Endodermal cell (in vitro differentiated cells): ENCODE measurements around the gene METTL8. TPM values are rescaled to one million over a fixed set of nuclear protein-coding genes. Genes with fewer than 3 reads are reported as not detected.

Source experiments
- DNase-seq: peaks from one replicate; pipeline ENCODE4 v3.0.0-alpha.2; 2017
- H3K27ac ChIP-seq: 2 replicates; pipeline ENCODE4 v1.5.1; 2013; ENCODE audit warnings: mild to moderate bottlenecking, low read depth, low read length, moderate library complexity
- H3K27me3 ChIP-seq: 2 replicates; pipeline ENCODE4 v1.6.1; 2013; ENCODE audit warnings: mild to moderate bottlenecking, low read length, moderate library complexity; ENCODE audit not compliant: insufficient read depth, control insufficient read depth, poor library complexity, severe bottlenecking
- H3K36me3 ChIP-seq: 2 replicates; pipeline ENCODE4 v1.7.0; 2013; ENCODE audit warnings: mild to moderate bottlenecking, low read length, moderate library complexity; ENCODE audit not compliant: control insufficient read depth, insufficient read depth
- H3K4me1 ChIP-seq: one replicate; pipeline ENCODE4 v1.7.0; 2013; ENCODE audit warnings: low read length; ENCODE audit not compliant: control insufficient read depth, insufficient read depth
- H3K4me3 ChIP-seq: 2 replicates; pipeline ENCODE4 v1.5.1; 2013; ENCODE audit warnings: mild to moderate bottlenecking, low read length, moderate library complexity
- H3K9ac ChIP-seq: 2 replicates; pipeline ENCODE4 v1.6.1; 2013; ENCODE audit warnings: mild to moderate bottlenecking, low read length, moderate library complexity; ENCODE audit not compliant: poor library complexity, severe bottlenecking; ENCODE audit errors: extremely low read depth
- H3K9me3 ChIP-seq: 2 replicates; pipeline ENCODE4 v1.6.1; 2013; ENCODE audit warnings: mild to moderate bottlenecking, low read length, moderate library complexity; ENCODE audit not compliant: control insufficient read depth
- H3K27ac Mint-ChIP-seq: 2 replicates; pipeline ENCODE4 v1.8.0; 2020; ENCODE audit warnings: mixed read lengths
- H3K27me3 Mint-ChIP-seq: 2 replicates; pipeline ENCODE4 v1.8.0; 2021; ENCODE audit warnings: mild to moderate bottlenecking, mixed read lengths; ENCODE audit not compliant: insufficient read depth
- H3K36me3 Mint-ChIP-seq: 2 replicates; pipeline ENCODE4 v1.8.0; 2020; ENCODE audit warnings: low read depth, mixed read lengths
- H3K4me1 Mint-ChIP-seq: 2 replicates; pipeline ENCODE4 v1.8.0; 2020; ENCODE audit warnings: mixed read lengths
- H3K4me3 Mint-ChIP-seq: 2 replicates; pipeline ENCODE4 v1.8.0; 2020; ENCODE audit warnings: mild to moderate bottlenecking, moderate library complexity, mixed read lengths
- H3K9me3 Mint-ChIP-seq: 2 replicates; pipeline ENCODE4 v1.8.0; 2020; ENCODE audit warnings: mild to moderate bottlenecking, mixed read lengths
- CTCF ChIP-seq: fragments of 200-600 bp; sonication (generic); conservative IDR thresholded peaks from 2 replicates; pipeline ENCODE4 v1.5.0; 2021; ENCODE audit warnings: antibody characterized with exemption, mild to moderate bottlenecking
- WGBS, 2 experiments: methylation state at CpG; one replicate each; pipeline versions ENCODE4 v1.1.5 to v1.1.7; 2013; ENCODE audit warnings: missing lambda C conversion rate in 2 of 2, mixed read lengths in 1 of 2; ENCODE audit not compliant: insufficient coverage in 1 of 2, insufficient read length in 1 of 2; 5-methylcytosine and 5-hydroxymethylcytosine counted together
- long read RNA-seq, 4 experiments: library from polyadenylated mRNA in 2 of 4; library from RNA in 1 of 4; library from capped mRNA in 1 of 4; stranded (forward) in 3 of 4; unstranded in 1 of 4; transcript quantifications; one replicate each; pipeline ENCODE4 v2.0.0, GENCODE V29; 2020 to 2021; ENCODE audit warnings: inconsistent platforms in 1 of 4
- polyA plus RNA-seq, 2 experiments: library from polyadenylated mRNA; stranded (reverse); fragments of 50-300 nt; gene quantifications; one replicate each; pipeline ENCODE4 v1.2.3, GENCODE V29; 2013
- total RNA-seq, 2 donors: library from RNA; stranded (reverse); fragmentation: NEBNext Ultra II Directional in 1 of 2; extraction: Animal tissue kit (Norgen Biotek cat#: 25700) in 1 of 2; gene quantifications; 2 replicates in 1 of 2; 3 replicates in 1 of 2; pipeline ENCODE4 v1.2.1, GENCODE V29; 2021

METTL8 gene
- 10 to 100 TPM; 20.3 to 33.6 TPM for total RNA-seq
- polyA plus RNA-seq (2013, experiment 1 of 2), result 17.6 TPM
- 13.4 TPM for polyA plus RNA-seq (2013, experiment 2 of 2)
- long read RNA-seq, experiment 1, partial matches to known transcripts, result 0 of 5 reads
- long read RNA-seq, experiment 1, other reads (novel, unspliced or antisense), result 5 of 5 reads
- long read RNA-seq, experiment 2, full-length matches to known transcripts, result 6 of 16 reads
- long read RNA-seq, experiment 2, partial matches to known transcripts, result 2 of 16 reads
- long read RNA-seq, experiment 2, other reads (novel, unspliced or antisense), result 8 of 16 reads
- long read RNA-seq, experiment 3, full-length matches to known transcripts, result 19 of 52 reads
- long read RNA-seq, experiment 3, partial matches to known transcripts, result 1 of 52 reads
- long read RNA-seq, experiment 3, other reads (novel, unspliced or antisense), result 32 of 52 reads
- long read RNA-seq, experiment 4, full-length matches to known transcripts, result 1 of 7 reads
- long read RNA-seq, experiment 4, partial matches to known transcripts, result 0 of 7 reads
- long read RNA-seq, experiment 4, other reads (novel, unspliced or antisense), result 6 of 7 reads

GRCh38 chr2:171433763-171434012 lies at the start of gene METTL8:
Gene METTL8 (minus strand): TSS chr2:171433990. CDS start chr2:171392185, 41,805 bp downstream.
- Mint-ChIP-seq H3K36me3 (peaks cover 36% of the 10 kb centered on the region), H3K4me3 (peak within 1 kb of the TSS; percentile 68), H3K27ac (peak within 1 kb of the TSS; percentile 97), H3K9me3 (peaks cover 2% of the 10 kb centered on the region), H3K27me3 (no peaks in the 10 kb centered on the region), H3K4me1 (peaks cover 35% of the 10 kb centered on the region)
- Histone ChIP-seq H3K27me3 (no peaks in the 10 kb centered on the region), H3K4me1 (no peaks in the 10 kb centered on the region), H3K9me3 (peaks cover 29% of the 10 kb centered on the region), H3K4me3 (peak within 1 kb of the TSS; percentile 79), H3K9ac (peak within 1 kb of the TSS; percentile 55), H3K27ac (peak within 1 kb of the TSS; percentile 82), H3K36me3 (peaks cover 31% of the 10 kb centered on the region)
- DNase-seq, result no peak
- TF ChIP-seq CTCF, result peak; percentile 79
- 0% methylated on average over 5 to 15 of the region's 15 CpGs for WGBS, 2 experiments

GRCh38 chr2:171482877-171483276 lies 49.1 kb upstream of the METTL8 start:
- peaks cover 6% of the 10 kb centered on the region for H3K36me3 ChIP-seq
- 33 to 68% methylated on average over 1 to 3 of the region's 3 CpGs for WGBS, 2 experiments
- Mint-ChIP-seq H3K27me3 (no peaks in the 10 kb centered on the region), H3K4me3 (no peak overlapping the region), H3K27ac (peak overlapping the region; percentile 26), H3K4me1 (peaks cover 13% of the 10 kb centered on the region), H3K9me3 (no peaks in the 10 kb centered on the region), H3K36me3 (peaks cover 10% of the 10 kb centered on the region)
- H3K9me3 ChIP-seq, result no peaks in the 10 kb centered on the region
- H3K4me1 ChIP-seq, result peaks cover 20% of the 10 kb centered on the region
- peak overlapping the region; percentile 45 for H3K27ac ChIP-seq
- TF ChIP-seq CTCF, result no peak
- peak overlapping the region; percentile 42 for H3K9ac ChIP-seq
- peak overlapping the region; percentile 54 for H3K4me3 ChIP-seq
- DNase-seq, result peak; percentile 66
- H3K27me3 ChIP-seq, result no peaks in the 10 kb centered on the region

GRCh38 chr2:171482308-171482707 lies 48.5 kb upstream of the METTL8 start:
- no peaks in the 10 kb centered on the region for H3K9me3 ChIP-seq
- H3K4me3 ChIP-seq, result peak overlapping the region; percentile 54
- peak overlapping the region; percentile 45 for H3K27ac ChIP-seq
- H3K36me3 Mint-ChIP-seq, result peaks cover 10% of the 10 kb centered on the region
- H3K4me1 ChIP-seq, result peaks cover 20% of the 10 kb centered on the region
- no peak overlapping the region for H3K4me3 Mint-ChIP-seq
- peak overlapping the region; percentile 42 for H3K9ac ChIP-seq
- H3K9me3 Mint-ChIP-seq, result no peaks in the 10 kb centered on the region
- no peaks in the 10 kb centered on the region for H3K27me3 Mint-ChIP-seq
- H3K27me3 ChIP-seq, result no peaks in the 10 kb centered on the region
- TF ChIP-seq CTCF, result no peak
- peaks cover 13% of the 10 kb centered on the region for H3K4me1 Mint-ChIP-seq
- no peak for DNase-seq
- H3K36me3 ChIP-seq, result peaks cover 6% of the 10 kb centered on the region
- H3K27ac Mint-ChIP-seq, result no peak overlapping the region
